Measurements from ENCODE around the gene NSRP1. TPM values are rescaled to one million over a fixed set of nuclear protein-coding genes. Genes with fewer than 3 reads are reported as not detected.

NSRP1 gene
- total and polyA plus RNA-seq, 4 donors, result 22.3 to 33.5 (median 23.8) TPM

GRCh38 chr17:30172560-30172959 lies 55.9 kb downstream of the NSRP1 start:
- H3K36me3 ChIP-seq (ENCODE audit: control insufficient read depth in 4 of 4, insufficient read depth in 4 of 4, low read length in 4 of 4), result peaks cover 1 to 20% (median 11%) of the 10 kb centered on the region in 4 donors
- H3K27ac ChIP-seq (ENCODE audit: low read depth in 1 of 2, low read length in 1 of 2), result no peak overlapping the region
- WGBS, 2 donors, result 96 to 97% methylated on average over 1 of the region's 1 CpG
- no peak for DNase-seq
- H3K27me3 ChIP-seq (ENCODE audit: control insufficient read depth in 3 of 3, insufficient read depth in 3 of 3, low read length in 2 of 3), result no peaks in the 10 kb centered on the region
- no peak overlapping the region for H3K4me3 ChIP-seq
- H3K9ac ChIP-seq (ENCODE audit: insufficient read depth in 1 of 2, low read length in 2 of 2), result no peak overlapping the region
- no peaks in the 10 kb centered on the region for H3K4me1 ChIP-seq (ENCODE audit: control insufficient read depth in 5 of 5, insufficient read depth in 5 of 5, low read length in 5 of 5)
- TF ChIP-seq CTCF (IDR thresholded peaks at IDR 0.05; ENCODE audit: control extremely low read depth, extremely low read depth), result no peak
- no peak for ATAC-seq (ENCODE audit: insufficient read depth, low FRiP score)
- H3K9me3 ChIP-seq (ENCODE audit: control insufficient read depth in 4 of 4, insufficient read depth in 3 of 4, low read length in 3 of 4), result no peaks in the 10 kb centered on the region

- WGBS, 2 donors, result 79 to 82% methylated on average over 2 of the region's 2 CpGs
- ATAC-seq (ENCODE audit: insufficient read depth, low FRiP score) (no peak), DNase-seq (no peak)
- H3K27ac ChIP-seq (ENCODE audit: low read depth in 1 of 2, low read length in 1 of 2), result no peak overlapping the region
- H3K9ac ChIP-seq (ENCODE audit: insufficient read depth in 1 of 2, low read length in 2 of 2), result no peak overlapping the region
- H3K36me3 ChIP-seq (ENCODE audit: control insufficient read depth in 4 of 4, insufficient read depth in 4 of 4, low read length in 4 of 4), result peaks cover 1 to 21% (median 14%) of the 10 kb centered on the region in 4 donors
- H3K4me1 ChIP-seq (ENCODE audit: control insufficient read depth in 5 of 5, insufficient read depth in 5 of 5, low read length in 5 of 5), result no peaks in the 10 kb centered on the region
- TF ChIP-seq CTCF (IDR thresholded peaks at IDR 0.05; ENCODE audit: control extremely low read depth, extremely low read depth), result no peak
- H3K9me3 ChIP-seq (ENCODE audit: control insufficient read depth in 4 of 4, insufficient read depth in 3 of 4, low read length in 3 of 4), result no peaks in the 10 kb centered on the region
- H3K4me3 ChIP-seq, result no peak overlapping the region
- no peaks in the 10 kb centered on the region for H3K27me3 ChIP-seq (ENCODE audit: control insufficient read depth in 3 of 3, insufficient read depth in 3 of 3, low read length in 2 of 3)
Measured at GRCh38 chr17:30173649-30174048, 57.0 kb downstream of the NSRP1 start.

GRCh38 chr17:30174556-30174955 lies 57.9 kb downstream of the NSRP1 start:
- H3K9me3 ChIP-seq (ENCODE audit: control insufficient read depth in 4 of 4, insufficient read depth in 3 of 4, low read length in 3 of 4), result no peaks in the 10 kb centered on the region
- H3K4me1 ChIP-seq (ENCODE audit: control insufficient read depth in 5 of 5, insufficient read depth in 5 of 5, low read length in 5 of 5), result no peaks in the 10 kb centered on the region
- no peak overlapping the region for H3K4me3 ChIP-seq
- H3K27me3 ChIP-seq (ENCODE audit: control insufficient read depth in 3 of 3, insufficient read depth in 3 of 3, low read length in 2 of 3), result no peaks in the 10 kb centered on the region
- H3K27ac ChIP-seq (ENCODE audit: low read depth in 1 of 2, low read length in 1 of 2), result no peak overlapping the region
- no peak for DNase-seq
- WGBS, 2 donors, result 94 to 97% methylated on average over 1 of the region's 1 CpG
- TF ChIP-seq CTCF (IDR thresholded peaks at IDR 0.05; ENCODE audit: control extremely low read depth, extremely low read depth), result no peak
- ATAC-seq (ENCODE audit: insufficient read depth, low FRiP score), result no peak
- peaks cover 1 to 24% (median 15%) of the 10 kb centered on the region in 4 donors for H3K36me3 ChIP-seq (ENCODE audit: control insufficient read depth in 4 of 4, insufficient read depth in 4 of 4, low read length in 4 of 4)
- no peak overlapping the region for H3K9ac ChIP-seq (ENCODE audit: insufficient read depth in 1 of 2, low read length in 2 of 2)

DNA sequence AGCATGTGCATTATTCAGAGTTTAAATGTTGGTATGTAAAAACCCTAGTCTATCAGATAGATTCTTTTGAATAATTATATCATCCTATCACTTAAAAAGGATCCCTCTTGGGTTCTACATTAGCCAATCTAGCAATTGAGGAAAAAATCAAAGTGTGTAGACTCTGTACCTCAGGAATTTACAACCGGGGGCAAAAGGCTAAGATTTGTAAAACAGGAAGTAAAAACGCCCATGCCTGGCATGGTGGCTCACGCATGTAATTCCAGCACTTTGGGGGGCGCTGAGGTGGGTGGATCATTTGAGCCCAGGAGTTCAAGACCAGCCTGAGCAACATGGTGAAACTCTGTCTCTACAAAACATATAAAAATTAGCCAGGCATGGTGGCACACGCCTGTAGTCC lies 60.2 kb downstream of the NSRP1 start:
- DNase-seq (no peak), ATAC-seq (ENCODE audit: insufficient read depth, low FRiP score) (no peak)
- Histone ChIP-seq H3K27ac (ENCODE audit: low read depth in 1 of 2, low read length in 1 of 2) (no peak overlapping the region), H3K4me1 (ENCODE audit: control insufficient read depth in 5 of 5, insufficient read depth in 5 of 5, low read length in 5 of 5) (no peaks in the 10 kb centered on the region), H3K9me3 (ENCODE audit: control insufficient read depth in 4 of 4, insufficient read depth in 3 of 4, low read length in 3 of 4) (no peaks in the 10 kb centered on the region), H3K27me3 (ENCODE audit: control insufficient read depth in 3 of 3, insufficient read depth in 3 of 3, low read length in 2 of 3) (no peaks in the 10 kb centered on the region), H3K4me3 (no peak overlapping the region), H3K36me3 (ENCODE audit: control insufficient read depth in 4 of 4, insufficient read depth in 4 of 4, low read length in 4 of 4) (peaks cover 4 to 33% (median 20%) of the 10 kb centered on the region in 4 donors), H3K9ac (ENCODE audit: insufficient read depth in 1 of 2, low read length in 2 of 2) (no peak overlapping the region)
- 86 to 87% methylated on average over 5 of the region's 5 CpGs for WGBS, 2 donors
- no peak for TF ChIP-seq CTCF (IDR thresholded peaks at IDR 0.05; ENCODE audit: control extremely low read depth, extremely low read depth)
